GM12878 (cell line): ENCODE data around the gene CAPN14. TPM values are rescaled to one million over a fixed set of nuclear protein-coding genes. Genes with fewer than 3 reads are reported as not detected.
A peak's percentile ranks its signal among the peaks of the same experiment; 100 is the strongest.

ENCODE experiments used
- CBFB ChIP-seq: IDR thresholded peaks from 2 replicates; pipeline ENCODE4 v1.6.1; 2016; ENCODE audit warnings: antibody characterized with exemption, low read depth
- FOXM1 ChIP-seq: IDR thresholded peaks from 2 replicates; pipeline ENCODE4 v1.6.1; 2012; ENCODE audit warnings: low read depth, mild to moderate bottlenecking, inconsistent platforms, low read length, moderate library complexity
- IRF4 ChIP-seq: IDR thresholded peaks from 2 replicates; pipeline ENCODE4 v1.6.1; 2011; ENCODE audit warnings: low read depth, low read length
- KDM1A ChIP-seq: fragments of 200-600 bp; sonication (generic); IDR thresholded peaks from 2 replicates; pipeline ENCODE4 v1.6.1; 2016; ENCODE audit warnings: borderline replicate concordance
- KLF5 ChIP-seq: fragments of 450-650 bp; IDR thresholded peaks from 2 replicates; pipeline ENCODE4 v1.6.1; 2014; ENCODE audit warnings: mild to moderate bottlenecking; ENCODE audit not compliant: partially characterized antibody
- NR2F1 ChIP-seq: fragments of 450-650 bp; conservative IDR thresholded peaks from 2 replicates; pipeline ENCODE4 v1.6.1; 2017; ENCODE audit warnings: mild to moderate bottlenecking
- POLR2A ChIP-seq: IDR thresholded peaks from 2 replicates; pipeline ENCODE4 v1.6.1; 2011; ENCODE audit warnings: low read depth, mild to moderate bottlenecking, low read length
- RAD21 ChIP-seq: IDR thresholded peaks from 2 replicates; pipeline ENCODE4 v1.6.1; 2011; ENCODE audit warnings: mild to moderate bottlenecking, low read depth, low read length, moderate library complexity; ENCODE audit not compliant: insufficient read depth
- RELA ChIP-seq: fragments of 450-650 bp; IDR thresholded peaks from 2 replicates; pipeline ENCODE4 v1.8.0; 2014; ENCODE audit warnings: borderline replicate concordance; ENCODE audit not compliant: partially characterized antibody
- RUNX3 ChIP-seq: IDR thresholded peaks from 2 replicates; pipeline ENCODE4 v1.6.1; 2012; ENCODE audit warnings: low read length, inconsistent platforms
- SMAD1 ChIP-seq: fragments of 450-650 bp; IDR thresholded peaks from 2 replicates; pipeline ENCODE4 v1.6.1; 2018; ENCODE audit warnings: mild to moderate bottlenecking, low read depth; ENCODE audit not compliant: partially characterized antibody
- SMAD5 ChIP-seq: IDR thresholded peaks from 2 replicates; pipeline ENCODE4 v1.6.1; 2016; ENCODE audit warnings: antibody characterized with exemption, low read depth
- SMC3 ChIP-seq: IDR thresholded peaks from 2 replicates; pipeline ENCODE4 v1.6.1; 2011; ENCODE audit warnings: low read length, improper control_type of control experiment, borderline replicate concordance
- SREBF1 ChIP-seq: IDR thresholded peaks from 2 replicates; pipeline ENCODE4 v1.6.1; 2012; ENCODE audit warnings: mild to moderate bottlenecking, low read length
- WRNIP1 ChIP-seq: IDR thresholded peaks from 2 replicates; pipeline ENCODE4 v1.6.1; 2011; ENCODE audit warnings: low read depth, low read length, improper control_type of control experiment, borderline replicate concordance
- YBX1 ChIP-seq: fragments of 450-650 bp; IDR thresholded peaks from 2 replicates; pipeline ENCODE4 v1.6.1; 2016; ENCODE audit warnings: antibody characterized with exemption
- YY1 ChIP-seq: IDR thresholded peaks from 2 replicates; pipeline ENCODE4 v1.6.1; 2011; ENCODE audit warnings: low read depth, mild to moderate bottlenecking, low read length
- polyA plus RNA-seq, 11 experiments: library from polyadenylated mRNA; depleted of rRNA in 4 of 11; unstranded in 6 of 11; stranded (reverse) in 5 of 11; fragments of >200 nt; fragmentation: Nextera tagmentation in 4 of 11; fragmentation: Illumina TruSeq in 1 of 11; extraction: Ambion mirVana in 4 of 11; extraction: Trizol in 1 of 11; gene quantifications; 1 replicate in 1 of 11; 2 replicates in 10 of 11; pipeline versions ENCODE4 v1.2.1 to v1.2.3, GENCODE V29; 2011 to 2016; ENCODE audit warnings: inconsistent platforms in 2 of 11, missing spikeins in 2 of 11, low read depth in 1 of 11
- total RNA-seq, 4 experiments: library from RNA; depleted of rRNA in 3 of 4; stranded (reverse); fragments of >200 nt in 3 of 4; fragmentation: Illumina TruSeq in 1 of 4; extraction: Trizol in 1 of 4; gene quantifications; 2 replicates each; pipeline versions ENCODE4 v1.2.1 to v1.2.3, GENCODE V29; 2013 to 2021
- TF ChIP-seq, protein P1 (sequence below): fragments of 450-650 bp; IDR thresholded peaks from 2 replicates; pipeline ENCODE4 v1.6.1; 2016; ENCODE audit warnings: mild to moderate bottlenecking, moderate library complexity, borderline replicate concordance
- TF ChIP-seq, protein P2 (sequence below): fragments of 450-650 bp; IDR thresholded peaks from 2 replicates; pipeline ENCODE4 v1.6.1; 2017; ENCODE audit warnings: mild to moderate bottlenecking, moderate library complexity
- TF ChIP-seq, protein P3 (sequence below): fragments of 150-350 bp; IDR thresholded peaks from 2 replicates; pipeline ENCODE4 v1.6.1; 2016; ENCODE audit warnings: low read depth, low read length

The CAPN14 gene
- total and polyA plus RNA-seq, 10 of the 15 experiments (the other 5 are each of a cell fraction or from before 2014, with no cell fraction given), result 0.08 to 1.5 (median 1.1) TPM

DNA sequence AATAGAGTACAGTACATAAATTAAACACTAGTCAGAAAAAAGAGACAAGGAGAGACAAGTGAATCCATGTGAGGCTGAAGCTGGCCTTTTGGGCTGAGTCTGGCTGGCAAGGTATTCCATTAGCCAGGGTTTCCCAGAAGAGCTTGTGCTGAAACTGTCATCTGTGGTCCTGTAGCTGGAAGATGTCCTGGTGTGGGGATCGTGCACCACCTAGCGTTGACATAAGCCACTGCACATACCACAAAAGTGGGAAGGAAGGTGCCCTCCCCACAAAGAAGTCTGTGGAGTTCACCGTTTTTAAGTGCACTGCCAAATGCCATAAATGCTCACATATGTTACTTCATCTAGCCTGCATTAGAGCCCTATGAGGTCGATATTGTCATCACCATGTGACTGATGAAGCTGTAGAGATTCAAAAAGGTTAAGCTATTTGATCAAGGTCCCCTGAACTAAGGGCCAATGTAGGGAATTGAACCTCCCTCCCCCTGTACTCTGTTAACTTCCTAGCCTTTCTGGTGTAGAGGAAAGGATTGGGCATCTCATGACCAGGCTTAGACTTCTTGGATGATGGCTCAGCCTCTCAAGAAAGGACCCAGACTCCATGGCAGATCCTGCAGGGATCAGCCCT, 47.1 kb downstream of the CAPN14 start (continued):
- TF ChIP-seq, protein P1, sequence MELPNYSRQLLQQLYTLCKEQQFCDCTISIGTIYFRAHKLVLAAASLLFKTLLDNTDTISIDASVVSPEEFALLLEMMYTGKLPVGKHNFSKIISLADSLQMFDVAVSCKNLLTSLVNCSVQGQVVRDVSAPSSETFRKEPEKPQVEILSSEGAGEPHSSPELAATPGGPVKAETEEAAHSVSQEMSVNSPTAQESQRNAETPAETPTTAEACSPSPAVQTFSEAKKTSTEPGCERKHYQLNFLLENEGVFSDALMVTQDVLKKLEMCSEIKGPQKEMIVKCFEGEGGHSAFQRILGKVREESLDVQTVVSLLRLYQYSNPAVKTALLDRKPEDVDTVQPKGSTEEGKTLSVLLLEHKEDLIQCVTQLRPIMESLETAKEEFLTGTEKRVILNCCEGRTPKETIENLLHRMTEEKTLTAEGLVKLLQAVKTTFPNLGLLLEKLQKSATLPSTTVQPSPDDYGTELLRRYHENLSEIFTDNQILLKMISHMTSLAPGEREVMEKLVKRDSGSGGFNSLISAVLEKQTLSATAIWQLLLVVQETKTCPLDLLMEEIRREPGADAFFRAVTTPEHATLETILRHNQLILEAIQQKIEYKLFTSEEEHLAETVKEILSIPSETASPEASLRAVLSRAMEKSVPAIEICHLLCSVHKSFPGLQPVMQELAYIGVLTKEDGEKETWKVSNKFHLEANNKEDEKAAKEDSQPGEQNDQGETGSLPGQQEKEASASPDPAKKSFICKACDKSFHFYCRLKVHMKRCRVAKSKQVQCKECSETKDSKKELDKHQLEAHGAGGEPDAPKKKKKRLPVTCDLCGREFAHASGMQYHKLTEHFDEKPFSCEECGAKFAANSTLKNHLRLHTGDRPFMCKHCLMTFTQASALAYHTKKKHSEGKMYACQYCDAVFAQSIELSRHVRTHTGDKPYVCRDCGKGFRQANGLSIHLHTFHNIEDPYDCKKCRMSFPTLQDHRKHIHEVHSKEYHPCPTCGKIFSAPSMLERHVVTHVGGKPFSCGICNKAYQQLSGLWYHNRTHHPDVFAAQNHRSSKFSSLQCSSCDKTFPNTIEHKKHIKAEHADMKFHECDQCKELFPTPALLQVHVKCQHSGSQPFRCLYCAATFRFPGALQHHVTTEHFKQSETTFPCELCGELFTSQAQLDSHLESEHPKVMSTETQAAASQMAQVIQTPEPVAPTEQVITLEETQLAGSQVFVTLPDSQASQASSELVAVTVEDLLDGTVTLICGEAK, result no peak
- TF ChIP-seq KLF5 (no peak), WRNIP1 (0 out of 2 replicates have a peak, but pooled peaks have one; percentile 66), SMAD5 (no peak), KDM1A (no peak), CBFB (no peak), YY1 (0 out of 2 replicates have a peak, but pooled peaks have one; percentile 53), POLR2A (no peak), SMC3 (peak; percentile 84), FOXM1 (no peak), RUNX3 (peak; percentile 86), RAD21 (peak; percentile 85), SMAD1 (no peak), NR2F1 (0 out of 2 replicates have a peak, but pooled peaks have one; percentile 31), RELA (no peak), YBX1 (no peak), IRF4 (0 out of 2 replicates have a peak, but pooled peaks have one; percentile 49), SREBF1 (no peak)
- TF ChIP-seq, protein P2, sequence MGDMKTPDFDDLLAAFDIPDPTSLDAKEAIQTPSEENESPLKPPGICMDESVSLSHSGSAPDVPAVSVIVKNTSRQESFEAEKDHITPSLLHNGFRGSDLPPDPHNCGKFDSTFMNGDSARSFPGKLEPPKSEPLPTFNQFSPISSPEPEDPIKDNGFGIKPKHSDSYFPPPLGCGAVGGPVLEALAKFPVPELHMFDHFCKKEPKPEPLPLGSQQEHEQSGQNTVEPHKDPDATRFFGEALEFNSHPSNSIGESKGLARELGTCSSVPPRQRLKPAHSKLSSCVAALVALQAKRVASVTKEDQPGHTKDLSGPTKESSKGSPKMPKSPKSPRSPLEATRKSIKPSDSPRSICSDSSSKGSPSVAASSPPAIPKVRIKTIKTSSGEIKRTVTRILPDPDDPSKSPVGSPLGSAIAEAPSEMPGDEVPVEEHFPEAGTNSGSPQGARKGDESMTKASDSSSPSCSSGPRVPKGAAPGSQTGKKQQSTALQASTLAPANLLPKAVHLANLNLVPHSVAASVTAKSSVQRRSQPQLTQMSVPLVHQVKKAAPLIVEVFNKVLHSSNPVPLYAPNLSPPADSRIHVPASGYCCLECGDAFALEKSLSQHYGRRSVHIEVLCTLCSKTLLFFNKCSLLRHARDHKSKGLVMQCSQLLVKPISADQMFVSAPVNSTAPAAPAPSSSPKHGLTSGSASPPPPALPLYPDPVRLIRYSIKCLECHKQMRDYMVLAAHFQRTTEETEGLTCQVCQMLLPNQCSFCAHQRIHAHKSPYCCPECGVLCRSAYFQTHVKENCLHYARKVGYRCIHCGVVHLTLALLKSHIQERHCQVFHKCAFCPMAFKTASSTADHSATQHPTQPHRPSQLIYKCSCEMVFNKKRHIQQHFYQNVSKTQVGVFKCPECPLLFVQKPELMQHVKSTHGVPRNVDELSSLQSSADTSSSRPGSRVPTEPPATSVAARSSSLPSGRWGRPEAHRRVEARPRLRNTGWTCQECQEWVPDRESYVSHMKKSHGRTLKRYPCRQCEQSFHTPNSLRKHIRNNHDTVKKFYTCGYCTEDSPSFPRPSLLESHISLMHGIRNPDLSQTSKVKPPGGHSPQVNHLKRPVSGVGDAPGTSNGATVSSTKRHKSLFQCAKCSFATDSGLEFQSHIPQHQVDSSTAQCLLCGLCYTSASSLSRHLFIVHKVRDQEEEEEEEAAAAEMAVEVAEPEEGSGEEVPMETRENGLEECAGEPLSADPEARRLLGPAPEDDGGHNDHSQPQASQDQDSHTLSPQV, result no peak
- TF ChIP-seq, protein P3, sequence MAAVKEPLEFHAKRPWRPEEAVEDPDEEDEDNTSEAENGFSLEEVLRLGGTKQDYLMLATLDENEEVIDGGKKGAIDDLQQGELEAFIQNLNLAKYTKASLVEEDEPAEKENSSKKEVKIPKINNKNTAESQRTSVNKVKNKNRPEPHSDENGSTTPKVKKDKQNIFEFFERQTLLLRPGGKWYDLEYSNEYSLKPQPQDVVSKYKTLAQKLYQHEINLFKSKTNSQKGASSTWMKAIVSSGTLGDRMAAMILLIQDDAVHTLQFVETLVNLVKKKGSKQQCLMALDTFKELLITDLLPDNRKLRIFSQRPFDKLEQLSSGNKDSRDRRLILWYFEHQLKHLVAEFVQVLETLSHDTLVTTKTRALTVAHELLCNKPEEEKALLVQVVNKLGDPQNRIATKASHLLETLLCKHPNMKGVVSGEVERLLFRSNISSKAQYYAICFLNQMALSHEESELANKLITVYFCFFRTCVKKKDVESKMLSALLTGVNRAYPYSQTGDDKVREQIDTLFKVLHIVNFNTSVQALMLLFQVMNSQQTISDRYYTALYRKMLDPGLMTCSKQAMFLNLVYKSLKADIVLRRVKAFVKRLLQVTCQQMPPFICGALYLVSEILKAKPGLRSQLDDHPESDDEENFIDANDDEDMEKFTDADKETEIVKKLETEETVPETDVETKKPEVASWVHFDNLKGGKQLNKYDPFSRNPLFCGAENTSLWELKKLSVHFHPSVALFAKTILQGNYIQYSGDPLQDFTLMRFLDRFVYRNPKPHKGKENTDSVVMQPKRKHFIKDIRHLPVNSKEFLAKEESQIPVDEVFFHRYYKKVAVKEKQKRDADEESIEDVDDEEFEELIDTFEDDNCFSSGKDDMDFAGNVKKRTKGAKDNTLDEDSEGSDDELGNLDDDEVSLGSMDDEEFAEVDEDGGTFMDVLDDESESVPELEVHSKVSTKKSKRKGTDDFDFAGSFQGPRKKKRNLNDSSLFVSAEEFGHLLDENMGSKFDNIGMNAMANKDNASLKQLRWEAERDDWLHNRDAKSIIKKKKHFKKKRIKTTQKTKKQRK, result no peak
